ENCODE results near the gene SREK1IP1. TPM values are rescaled to one million over a fixed set of nuclear protein-coding genes. Genes with fewer than 3 reads are reported as not detected.
"Not testable (repeated sequence)": the region's sequence is repeated elsewhere in the genome, so short reads cannot be mapped to it uniquely, and the experiment has no call there.

SREK1IP1 gene
- total RNA-seq, 1 donor = 13.3 TPM

DNA sequence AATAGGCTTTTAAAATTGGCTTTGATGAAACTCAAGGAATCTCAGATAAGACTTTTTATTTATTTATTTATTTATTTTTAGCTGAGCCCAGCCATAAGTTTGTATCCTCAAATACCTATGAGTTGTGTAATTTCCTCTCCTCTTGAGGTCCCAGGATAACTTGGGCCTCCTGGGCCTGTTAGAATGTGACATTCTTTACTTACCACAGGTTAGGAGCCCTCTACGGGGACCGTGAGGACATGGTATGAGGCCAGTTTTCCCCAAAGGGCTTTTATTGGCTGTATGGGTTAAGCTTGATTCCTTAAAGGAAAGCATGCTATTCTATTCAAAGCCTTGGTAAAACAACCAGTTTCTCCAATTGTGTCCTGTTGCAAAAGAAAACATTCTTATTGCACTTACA, 61.3 kb downstream of the SREK1IP1 start:
- TF ChIP-seq, protein P1, sequence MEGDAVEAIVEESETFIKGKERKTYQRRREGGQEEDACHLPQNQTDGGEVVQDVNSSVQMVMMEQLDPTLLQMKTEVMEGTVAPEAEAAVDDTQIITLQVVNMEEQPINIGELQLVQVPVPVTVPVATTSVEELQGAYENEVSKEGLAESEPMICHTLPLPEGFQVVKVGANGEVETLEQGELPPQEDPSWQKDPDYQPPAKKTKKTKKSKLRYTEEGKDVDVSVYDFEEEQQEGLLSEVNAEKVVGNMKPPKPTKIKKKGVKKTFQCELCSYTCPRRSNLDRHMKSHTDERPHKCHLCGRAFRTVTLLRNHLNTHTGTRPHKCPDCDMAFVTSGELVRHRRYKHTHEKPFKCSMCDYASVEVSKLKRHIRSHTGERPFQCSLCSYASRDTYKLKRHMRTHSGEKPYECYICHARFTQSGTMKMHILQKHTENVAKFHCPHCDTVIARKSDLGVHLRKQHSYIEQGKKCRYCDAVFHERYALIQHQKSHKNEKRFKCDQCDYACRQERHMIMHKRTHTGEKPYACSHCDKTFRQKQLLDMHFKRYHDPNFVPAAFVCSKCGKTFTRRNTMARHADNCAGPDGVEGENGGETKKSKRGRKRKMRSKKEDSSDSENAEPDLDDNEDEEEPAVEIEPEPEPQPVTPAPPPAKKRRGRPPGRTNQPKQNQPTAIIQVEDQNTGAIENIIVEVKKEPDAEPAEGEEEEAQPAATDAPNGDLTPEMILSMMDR (IDR thresholded peaks at IDR 0.05; ENCODE audit: insufficient read depth, low read length) = no peak
- no peak overlapping the region for H3K4me3 ChIP-seq (ENCODE audit: low read depth, low read length)
- DNase-seq (ENCODE audit: low read depth) = no peak

DNA sequence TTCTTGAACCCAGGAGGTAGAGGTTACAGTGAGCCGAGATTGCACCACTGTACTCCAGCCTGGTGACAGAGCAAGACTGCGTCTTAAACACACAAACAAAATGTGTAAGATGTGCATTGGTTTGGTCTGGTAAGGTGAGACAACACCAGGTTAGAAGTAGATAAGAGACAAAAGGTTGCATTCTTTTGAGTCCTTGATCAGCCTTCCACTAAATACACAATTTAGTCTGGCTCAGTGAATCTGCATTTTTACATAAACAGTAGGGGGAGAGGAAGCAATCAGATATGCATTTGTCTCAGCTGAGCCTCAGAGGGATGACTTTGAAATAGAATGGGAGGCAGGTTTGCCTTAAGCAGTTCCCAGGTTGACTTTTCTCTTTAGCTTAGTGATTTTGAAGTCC, 62.4 kb downstream of the SREK1IP1 start:
- not testable (repeated sequence) for DNase-seq (ENCODE audit: low read depth); H3K4me3 ChIP-seq (ENCODE audit: low read depth, low read length)

DNA sequence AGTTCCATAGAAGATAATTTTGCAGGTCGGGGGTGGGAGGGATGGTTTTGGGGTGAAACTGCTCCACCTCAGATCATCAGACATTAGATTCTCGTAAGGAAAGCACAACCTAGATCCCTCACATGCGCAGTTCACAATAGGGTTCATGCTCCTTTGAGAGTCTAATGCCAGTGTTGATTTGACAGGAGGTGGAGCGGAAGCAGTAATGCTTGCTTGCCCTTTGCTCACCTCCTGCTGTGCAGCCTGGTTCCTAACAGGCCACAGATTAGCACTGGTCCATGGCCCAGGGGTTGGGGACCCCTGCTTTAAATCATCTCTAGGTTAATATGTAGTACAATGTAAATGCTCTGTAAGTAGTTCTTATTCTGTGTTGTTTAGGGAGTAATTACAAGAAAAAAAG, 67.7 kb downstream of the SREK1IP1 start:
- H3K4me3 ChIP-seq (ENCODE audit: low read depth, low read length) = no peak overlapping the region
- DNase-seq (ENCODE audit: low read depth) = no peak
- TF ChIP-seq, protein P1 (IDR thresholded peaks at IDR 0.05; ENCODE audit: insufficient read depth, low read length) = no peak

DNA sequence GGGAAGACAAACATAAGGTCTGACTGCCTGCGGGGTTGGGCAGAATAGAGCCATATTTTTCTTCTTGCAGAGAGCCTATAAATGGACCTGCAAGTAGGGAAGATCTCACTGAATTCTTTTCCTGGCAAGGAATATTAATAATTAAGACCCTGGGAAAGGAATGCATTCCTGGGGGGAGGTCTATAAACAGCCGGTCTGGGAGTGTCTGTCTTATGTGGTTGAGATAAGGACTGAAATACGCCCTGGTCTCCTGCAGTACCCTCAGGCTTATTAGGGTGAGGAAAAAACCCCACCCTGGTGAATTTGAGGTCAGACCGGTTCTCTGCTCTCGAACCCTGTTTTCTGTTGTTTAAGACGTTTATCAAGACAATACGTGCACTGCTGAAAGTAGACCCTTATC, 72.1 kb downstream of the SREK1IP1 start:
- not testable (repeated sequence) for DNase-seq (ENCODE audit: low read depth); H3K4me3 ChIP-seq (ENCODE audit: low read depth, low read length)

DNA sequence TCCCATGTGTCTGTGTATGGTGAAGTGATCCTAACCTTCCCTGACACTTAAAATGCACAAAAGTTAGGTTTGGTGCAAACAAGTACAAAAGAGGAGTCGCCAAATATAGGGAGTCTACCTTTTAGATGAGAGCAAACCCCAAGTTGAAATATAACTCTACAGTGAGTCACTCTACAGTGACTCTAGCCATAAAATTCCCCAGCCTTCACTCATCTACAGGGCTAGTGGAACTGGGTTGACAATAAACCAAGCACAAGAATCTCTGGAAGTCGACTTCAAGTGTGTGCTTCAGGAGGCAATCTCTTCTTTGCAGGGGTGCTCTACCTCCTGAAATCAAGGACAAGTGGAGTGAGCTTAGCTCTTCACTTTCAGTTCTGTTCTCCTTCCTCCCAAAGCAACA, 74.9 kb downstream of the SREK1IP1 start:
- DNase-seq (ENCODE audit: low read depth) = no peak
- no peak overlapping the region for H3K4me3 ChIP-seq (ENCODE audit: low read depth, low read length)
- TF ChIP-seq, protein P1 (IDR thresholded peaks at IDR 0.05; ENCODE audit: insufficient read depth, low read length) = no peak

DNA sequence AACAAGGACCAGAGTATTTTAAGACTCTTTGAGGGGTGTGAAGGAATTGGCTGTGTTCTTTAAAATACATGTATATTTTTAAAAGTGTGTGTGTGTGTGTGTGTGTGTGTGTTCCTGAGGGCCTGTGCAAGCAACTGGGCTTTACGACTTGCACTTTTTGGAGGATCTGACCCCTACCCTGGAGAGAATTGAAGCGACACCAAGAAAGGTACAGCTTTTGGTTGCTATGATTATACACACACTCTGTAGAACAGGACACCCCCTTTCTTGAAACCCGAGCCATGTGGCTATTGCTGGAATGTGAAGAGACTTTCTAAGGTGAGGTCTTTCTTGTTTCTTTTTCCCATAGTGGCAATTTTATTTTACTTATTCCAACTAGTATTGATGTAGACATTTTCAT, 77.2 kb downstream of the SREK1IP1 start:
- DNase-seq (ENCODE audit: low read depth) = peak; percentile 1
- TF ChIP-seq, protein P1 (IDR thresholded peaks at IDR 0.05; ENCODE audit: insufficient read depth, low read length) = no peak
- H3K4me3 ChIP-seq (ENCODE audit: low read depth, low read length) = no peak overlapping the region

DNA sequence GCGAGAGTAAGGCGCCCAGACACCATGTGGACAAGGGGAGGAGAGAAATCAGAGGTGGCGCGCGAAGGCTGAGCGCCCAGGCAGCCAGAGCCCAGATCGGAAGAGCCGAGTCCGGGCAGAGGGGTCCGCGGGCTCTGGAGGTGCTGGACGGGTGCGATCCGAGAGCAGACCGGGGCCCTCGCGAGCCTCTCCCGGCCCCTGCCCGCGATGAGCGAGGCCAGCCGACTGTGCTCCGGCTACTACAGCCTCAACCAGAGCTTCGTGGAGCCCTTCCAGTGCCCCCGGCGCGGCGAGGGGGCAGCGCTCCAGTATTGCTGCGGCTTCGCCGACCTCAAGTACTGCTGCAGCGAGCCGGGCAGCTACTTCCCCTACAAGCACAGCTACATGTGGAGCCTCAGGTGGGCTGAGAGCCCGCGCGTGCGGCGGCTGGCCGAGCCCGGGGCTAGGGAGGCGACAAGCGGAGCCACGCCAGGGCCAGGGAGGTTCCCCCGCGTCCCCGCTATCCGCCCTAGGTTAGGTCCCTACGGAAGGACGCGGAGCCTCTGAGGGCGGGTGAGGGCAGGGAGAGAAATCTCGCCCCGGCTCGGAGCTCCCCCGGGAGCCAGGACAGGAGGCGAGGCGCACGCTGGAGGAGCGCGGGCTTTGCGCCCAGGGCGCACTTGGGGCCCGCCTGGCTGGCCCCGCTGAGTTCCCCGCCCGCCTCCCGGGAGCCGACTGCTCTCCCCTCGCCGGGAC, 77.9 kb downstream of the SREK1IP1 start, which contains the start of gene SHISAL2B:
Gene SHISAL2B (plus strand): TSS at position 87 of the 735 bp plus-strand sequence. CDS start 121 bp downstream, at position 208.
- TF ChIP-seq, protein P1 (IDR thresholded peaks at IDR 0.05; ENCODE audit: insufficient read depth, low read length) = no peak
- DNase-seq (ENCODE audit: low read depth) = peak; percentile 12
- H3K4me3 ChIP-seq (ENCODE audit: low read depth, low read length) = peak within 1 kb of the TSS; percentile 49

DNA sequence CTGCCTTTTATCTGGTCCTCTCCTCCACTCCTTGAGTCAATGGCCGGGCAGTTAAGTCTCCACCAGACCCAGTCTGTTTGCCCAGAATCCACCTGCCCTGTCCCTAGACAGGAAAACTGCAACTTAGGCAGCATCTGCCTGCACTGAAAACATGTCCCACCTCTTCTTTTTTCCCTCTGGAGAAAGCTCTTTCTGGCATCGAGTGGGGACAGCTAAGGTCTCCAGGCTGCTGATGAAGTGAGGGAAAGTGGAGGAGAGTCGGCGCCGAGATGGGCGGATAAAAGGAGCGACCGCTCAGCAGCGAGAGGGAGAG, 78.4 kb downstream of the SREK1IP1 start:
- TF ChIP-seq, protein P1 (IDR thresholded peaks at IDR 0.05; ENCODE audit: insufficient read depth, low read length) = no peak
- DNase-seq (ENCODE audit: low read depth) = no peak
- H3K4me3 ChIP-seq (ENCODE audit: low read depth, low read length) = peak overlapping the region; percentile 4
